Activated CD4-positive, alpha-beta T cell treated with anti-CD3 and anti-CD28 coated beads, Interleukin-2, amount 50 U/mL, for 4 hours (primary cell): ENCODE results near the gene MYBBP1A.

ENCODE experiments used
- DNase-seq, 2 experiments: peaks; one replicate each; pipeline ENCODE4 v3.0.0-alpha.2; 2020

Gene MYBBP1A

GRCh38 chr17:4565209-4566141 lies 10.3 kb upstream of the MYBBP1A start:
- peak; percentile 26 to 32 for DNase-seq

- DNase-seq, result no peak
Observed at GRCh38 chr17:4562015-4562969, 7.1 kb upstream of the MYBBP1A start.

- no peak for DNase-seq
Observed at GRCh38 chr17:4560837-4561256, 5.7 kb upstream of the MYBBP1A start.

- no peak for DNase-seq
Observed at GRCh38 chr17:4560421-4560820, 5.2 kb upstream of the MYBBP1A start, which contains the start of gene GGT6. Gene GGT6, minus strand, starts transcription at chr17:4560577. Its CDS starts 56 bp downstream, at chr17:4560521.

- no peak for DNase-seq
Observed at GRCh38 chr17:4559966-4560365, 4.8 kb upstream of the MYBBP1A start.

- no peak for DNase-seq
Observed at GRCh38 chr17:4559139-4559791, 4.1 kb upstream of the MYBBP1A start.

- no peak for DNase-seq
Observed at GRCh38 chr17:4558347-4558971, 3.3 kb upstream of the MYBBP1A start.

- DNase-seq, result no peak
Observed at GRCh38 chr17:4557626-4558346, 2.6 kb upstream of the MYBBP1A start.

- DNase-seq, result no peak
Observed at GRCh38 chr17:4556996-4557395, 1.8 kb upstream of the MYBBP1A start.

- DNase-seq, result no peak
Observed at GRCh38 chr17:4555873-4556759, 932 bp upstream of the MYBBP1A start.

- DNase-seq, result no peak
Observed at GRCh38 chr17:4554441-4554996, 665 bp downstream of the MYBBP1A start.

- no peak for DNase-seq
Observed at GRCh38 chr17:4553669-4554068, 1.5 kb downstream of the MYBBP1A start.

GRCh38 chr17:4551796-4552525 lies 3.2 kb downstream of the MYBBP1A start:
- DNase-seq, result no peak

GRCh38 chr17:4551141-4551540 lies 4.0 kb downstream of the MYBBP1A start:
- DNase-seq, result no peak

GRCh38 chr17:4550534-4551039 lies 4.6 kb downstream of the MYBBP1A start:
- no peak for DNase-seq

GRCh38 chr17:4549781-4550533 lies 5.2 kb downstream of the MYBBP1A start:
- DNase-seq, result no peak

GRCh38 chr17:4548721-4549531 lies 6.3 kb downstream of the MYBBP1A start:
- DNase-seq, result no peak

GRCh38 chr17:4548061-4548461 lies 7.1 kb downstream of the MYBBP1A start:
- DNase-seq, result no peak
